Endothelial cell (in vitro differentiated cells): ENCODE results near the gene CYP26C1. TPM values are rescaled to one million over a fixed set of nuclear protein-coding genes. Genes with fewer than 3 reads are reported as not detected.

Experiments
- DNase-seq: peaks from one replicate; pipeline ENCODE4 v3.0.0; 2021; ENCODE audit warnings: low spot score
- H3K27ac Mint-ChIP-seq: one replicate; pipeline ENCODE4 v1.8.0; 2021; ENCODE audit warnings: mixed read lengths, inconsistent platforms; ENCODE audit not compliant: unreplicated experiment
- H3K27me3 Mint-ChIP-seq: one replicate; pipeline ENCODE4 v1.8.0; 2021; ENCODE audit warnings: mild to moderate bottlenecking, moderate library complexity, mixed read lengths, inconsistent platforms; ENCODE audit not compliant: unreplicated experiment
- H3K36me3 Mint-ChIP-seq: one replicate; pipeline ENCODE4 v1.8.0; 2021; ENCODE audit warnings: mild to moderate bottlenecking, low read depth, mixed read lengths, inconsistent platforms; ENCODE audit not compliant: unreplicated experiment
- H3K4me1 Mint-ChIP-seq: one replicate; pipeline ENCODE4 v1.8.0; 2021; ENCODE audit warnings: mild to moderate bottlenecking, mixed read lengths, inconsistent platforms; ENCODE audit not compliant: unreplicated experiment
- H3K4me3 Mint-ChIP-seq: one replicate; pipeline ENCODE4 v1.8.0; 2021; ENCODE audit warnings: mild to moderate bottlenecking, mixed read lengths, inconsistent platforms; ENCODE audit not compliant: unreplicated experiment
- H3K9me3 Mint-ChIP-seq: one replicate; pipeline ENCODE4 v1.8.0; 2021; ENCODE audit warnings: mixed read lengths, inconsistent platforms; ENCODE audit not compliant: unreplicated experiment
- total RNA-seq: library from RNA; stranded (reverse); fragmentation: NEBNext Ultra II Directional; extraction: Animal tissue kit (Norgen Biotek cat#: 25700); gene quantifications from one replicate; pipeline ENCODE4 v1.2.1, GENCODE V29; 2021; ENCODE audit not compliant: unreplicated experiment
- TF ChIP-seq, protein P1 (sequence below): fragments of 200-600 bp; sonication (generic); IDR thresholded peaks from one replicate; pipeline ENCODE4 v1.5.0; 2021; ENCODE audit warnings: antibody characterized with exemption; ENCODE audit not compliant: unreplicated experiment

Gene CYP26C1
- total RNA-seq, 1 donor from 2014 or later, result 0.31 TPM

GRCh38 chr10:93073539-93074146, 13.0 kb downstream of the CYP26C1 start, which contains the start of gene CYP26A1:
Gene CYP26A1, plus strand, starts transcription at chr10:93073893. Its CDS starts 42 bp downstream, at chr10:93073935.
- Mint-ChIP-seq H3K9me3 (no peaks in the 10 kb centered on the region), H3K27me3 (peaks cover 31% of the 10 kb centered on the region), H3K4me3 (peak within 1 kb of the TSS; percentile 73), H3K36me3 (peaks cover 3% of the 10 kb centered on the region), H3K27ac (no peak within 1 kb of the TSS), H3K4me1 (peaks cover 21% of the 10 kb centered on the region)
- TF ChIP-seq, protein P1, sequence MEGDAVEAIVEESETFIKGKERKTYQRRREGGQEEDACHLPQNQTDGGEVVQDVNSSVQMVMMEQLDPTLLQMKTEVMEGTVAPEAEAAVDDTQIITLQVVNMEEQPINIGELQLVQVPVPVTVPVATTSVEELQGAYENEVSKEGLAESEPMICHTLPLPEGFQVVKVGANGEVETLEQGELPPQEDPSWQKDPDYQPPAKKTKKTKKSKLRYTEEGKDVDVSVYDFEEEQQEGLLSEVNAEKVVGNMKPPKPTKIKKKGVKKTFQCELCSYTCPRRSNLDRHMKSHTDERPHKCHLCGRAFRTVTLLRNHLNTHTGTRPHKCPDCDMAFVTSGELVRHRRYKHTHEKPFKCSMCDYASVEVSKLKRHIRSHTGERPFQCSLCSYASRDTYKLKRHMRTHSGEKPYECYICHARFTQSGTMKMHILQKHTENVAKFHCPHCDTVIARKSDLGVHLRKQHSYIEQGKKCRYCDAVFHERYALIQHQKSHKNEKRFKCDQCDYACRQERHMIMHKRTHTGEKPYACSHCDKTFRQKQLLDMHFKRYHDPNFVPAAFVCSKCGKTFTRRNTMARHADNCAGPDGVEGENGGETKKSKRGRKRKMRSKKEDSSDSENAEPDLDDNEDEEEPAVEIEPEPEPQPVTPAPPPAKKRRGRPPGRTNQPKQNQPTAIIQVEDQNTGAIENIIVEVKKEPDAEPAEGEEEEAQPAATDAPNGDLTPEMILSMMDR, result no peak
- DNase-seq, result no peak

- peaks cover 31% of the 10 kb centered on the region for H3K27me3 Mint-ChIP-seq
- no peaks in the 10 kb centered on the region for H3K9me3 Mint-ChIP-seq
- no peak overlapping the region for H3K27ac Mint-ChIP-seq
- peaks cover 3% of the 10 kb centered on the region for H3K36me3 Mint-ChIP-seq
- DNase-seq, result peak; percentile 40
- H3K4me1 Mint-ChIP-seq, result peaks cover 16% of the 10 kb centered on the region
- TF ChIP-seq, protein P1, result no peak
- peak overlapping the region; percentile 73 for H3K4me3 Mint-ChIP-seq
Observed at GRCh38 chr10:93074147-93074596, 13.6 kb downstream of the CYP26C1 start.

- DNase-seq, result no peak
- Mint-ChIP-seq H3K27me3 (peaks cover 27% of the 10 kb centered on the region), H3K27ac (no peak overlapping the region), H3K36me3 (peaks cover 3% of the 10 kb centered on the region), H3K9me3 (no peaks in the 10 kb centered on the region), H3K4me1 (peaks cover 14% of the 10 kb centered on the region), H3K4me3 (peak overlapping the region; percentile 73)
- TF ChIP-seq, protein P1, result no peak
Observed at GRCh38 chr10:93074597-93075368, 14.2 kb downstream of the CYP26C1 start.

DNA sequence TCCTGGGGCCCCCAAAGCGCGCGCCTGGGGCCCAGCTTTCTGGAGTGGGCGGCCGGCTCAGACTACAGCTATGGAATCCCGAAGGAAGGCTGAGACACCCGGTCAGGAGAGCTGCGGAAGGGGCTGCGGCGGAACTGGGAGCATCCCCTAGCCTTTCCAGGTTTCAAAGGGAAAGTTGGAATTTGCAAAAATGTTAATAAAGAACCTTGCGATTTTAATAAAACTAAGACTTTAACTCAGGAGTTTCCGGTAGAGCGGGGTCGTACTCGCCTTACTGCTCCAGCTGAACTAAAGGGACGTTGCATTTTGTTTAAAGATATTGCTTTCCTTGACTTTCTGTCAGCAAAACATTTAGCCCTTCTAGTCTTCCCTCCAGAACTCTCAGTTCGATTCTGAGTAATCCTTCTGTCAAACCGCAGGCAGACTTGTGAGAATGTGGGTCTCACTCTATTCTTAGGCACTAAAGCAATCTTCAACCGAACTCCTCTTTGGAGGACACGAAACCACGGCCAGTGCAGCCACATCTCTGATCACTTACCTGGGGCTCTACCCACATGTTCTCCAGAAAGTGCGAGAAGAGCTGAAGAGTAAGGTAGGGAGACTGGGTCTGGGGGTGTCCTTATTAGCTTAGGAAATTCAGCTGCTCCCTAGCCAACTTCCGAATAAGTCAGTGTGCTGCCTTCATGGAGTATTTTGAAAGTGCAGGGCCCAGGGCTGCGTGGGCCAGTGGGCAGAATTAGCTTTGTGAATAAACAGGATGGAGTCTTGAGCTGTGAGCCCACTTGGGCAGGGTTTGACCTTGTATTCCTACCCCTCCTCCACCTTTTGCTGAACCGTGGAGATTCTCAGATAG, 15.0 kb downstream of the CYP26C1 start:
- peaks cover 3% of the 10 kb centered on the region for H3K36me3 Mint-ChIP-seq
- no peaks in the 10 kb centered on the region for H3K9me3 Mint-ChIP-seq
- no peak overlapping the region for H3K27ac Mint-ChIP-seq
- peaks cover 27% of the 10 kb centered on the region for H3K27me3 Mint-ChIP-seq
- H3K4me1 Mint-ChIP-seq, result peaks cover 20% of the 10 kb centered on the region
- TF ChIP-seq, protein P1, result no peak
- no peak for DNase-seq
- H3K4me3 Mint-ChIP-seq, result peak overlapping the region; percentile 9
